ENCODE data around the gene MPEG1. TPM values are rescaled to one million over a fixed set of nuclear protein-coding genes. Genes with fewer than 3 reads are reported as not detected.

The MPEG1 gene
- total and polyA plus RNA-seq, 4 donors: 7.0 to 63.5 (median 36.9) TPM

- peaks cover 0 to 2% (median 0%) of the 10 kb centered on the region in 3 donors for H3K27me3 ChIP-seq (ENCODE audit: control insufficient read depth in 3 of 3, insufficient read depth in 3 of 3, low read length in 2 of 3)
- H3K36me3 ChIP-seq (ENCODE audit: control insufficient read depth in 4 of 4, insufficient read depth in 4 of 4, low read length in 4 of 4): no peaks in the 10 kb centered on the region
- DNase-seq: no peak
- H3K9me3 ChIP-seq (ENCODE audit: control insufficient read depth in 4 of 4, insufficient read depth in 3 of 4, low read length in 3 of 4): peaks cover 0 to 4% (median 0%) of the 10 kb centered on the region in 4 donors
- TF ChIP-seq CTCF (IDR thresholded peaks at IDR 0.05; ENCODE audit: control extremely low read depth, extremely low read depth): no peak
- H3K4me3 ChIP-seq: no peak overlapping the region
- no peak overlapping the region for H3K27ac ChIP-seq (ENCODE audit: low read depth in 1 of 2, low read length in 1 of 2)
- WGBS, 2 donors: 33 to 60% methylated on average over 2 of the region's 2 CpGs
- H3K9ac ChIP-seq (ENCODE audit: insufficient read depth in 1 of 2, low read length in 2 of 2): no peak overlapping the region
- peak; percentile 44 for ATAC-seq (ENCODE audit: insufficient read depth, low FRiP score)
- H3K4me1 ChIP-seq (ENCODE audit: control insufficient read depth in 5 of 5, insufficient read depth in 5 of 5, low read length in 5 of 5): peaks cover 0 to 7% (median 0%) of the 10 kb centered on the region in 5 donors
Measured at GRCh38 chr11:59222464-59223060, 9.8 kb upstream of the MPEG1 start.

- 71 to 87% methylated on average over 4 of the region's 4 CpGs for WGBS, 2 donors
- Histone ChIP-seq H3K9ac (ENCODE audit: insufficient read depth in 1 of 2, low read length in 2 of 2) (no peak overlapping the region), H3K4me1 (ENCODE audit: control insufficient read depth in 5 of 5, insufficient read depth in 5 of 5, low read length in 5 of 5) (peaks cover 0 to 16% (median 0%) of the 10 kb centered on the region in 5 donors)
Measured at GRCh38 chr11:59221441-59221840, 8.7 kb upstream of the MPEG1 start.

GRCh38 chr11:59219836-59220235 is 7.1 kb upstream of the MPEG1 start:
- no peak overlapping the region for H3K4me3 ChIP-seq
- H3K36me3 ChIP-seq (ENCODE audit: control insufficient read depth in 4 of 4, insufficient read depth in 4 of 4, low read length in 4 of 4): no peaks in the 10 kb centered on the region
- H3K27me3 ChIP-seq (ENCODE audit: control insufficient read depth in 3 of 3, insufficient read depth in 3 of 3, low read length in 2 of 3): no peaks in the 10 kb centered on the region
- WGBS, 2 donors: 80 to 84% methylated on average over 4 of the region's 4 CpGs
- no peak overlapping the region for H3K27ac ChIP-seq (ENCODE audit: low read depth in 1 of 2, low read length in 1 of 2)
- ATAC-seq (ENCODE audit: insufficient read depth, low FRiP score) (no peak), DNase-seq (no peak)
- no peak overlapping the region for H3K9ac ChIP-seq (ENCODE audit: insufficient read depth in 1 of 2, low read length in 2 of 2)
- TF ChIP-seq CTCF (IDR thresholded peaks at IDR 0.05; ENCODE audit: control extremely low read depth, extremely low read depth): no peak
- peaks cover 0 to 16% (median 0%) of the 10 kb centered on the region in 5 donors for H3K4me1 ChIP-seq (ENCODE audit: control insufficient read depth in 5 of 5, insufficient read depth in 5 of 5, low read length in 5 of 5)
- peaks cover 0 to 4% (median 0%) of the 10 kb centered on the region in 4 donors for H3K9me3 ChIP-seq (ENCODE audit: control insufficient read depth in 4 of 4, insufficient read depth in 3 of 4, low read length in 3 of 4)

More at GRCh38 chr11:59221441-59221840, 8.7 kb upstream of the MPEG1 start:
- Histone ChIP-seq H3K9me3 (ENCODE audit: control insufficient read depth in 4 of 4, insufficient read depth in 3 of 4, low read length in 3 of 4) (peaks cover 0 to 4% (median 0%) of the 10 kb centered on the region in 4 donors), H3K27ac (ENCODE audit: low read depth in 1 of 2, low read length in 1 of 2) (no peak overlapping the region), H3K4me3 (no peak overlapping the region), H3K27me3 (ENCODE audit: control insufficient read depth in 3 of 3, insufficient read depth in 3 of 3, low read length in 2 of 3) (peaks cover 0 to 1% (median 0%) of the 10 kb centered on the region in 3 donors), H3K36me3 (ENCODE audit: control insufficient read depth in 4 of 4, insufficient read depth in 4 of 4, low read length in 4 of 4) (no peaks in the 10 kb centered on the region)
- no peak for TF ChIP-seq CTCF (IDR thresholded peaks at IDR 0.05; ENCODE audit: control extremely low read depth, extremely low read depth)
- no peak for ATAC-seq (ENCODE audit: insufficient read depth, low FRiP score)
- no peak for DNase-seq
